Measurements from ENCODE around the gene THUMPD2.
"Not testable (repeated sequence)": the region's sequence is repeated elsewhere in the genome, so short reads cannot be mapped to it uniquely, and the experiment has no call there.

THUMPD2 gene

GRCh38 chr2:39778775-39779340 is at the start of gene THUMPD2:
THUMPD2 (minus strand) TSS chr2:39779258; CDS start chr2:39779239, 19 bp downstream.
- Histone ChIP-seq H3K27ac (ENCODE audit: low read depth in 2 of 2, low read length in 2 of 2) (peak within 1 kb of the TSS; percentile 63 to 74), H3K9ac (ENCODE audit: low read depth in 1 of 2, low read length in 2 of 2) (peak within 1 kb of the TSS; percentile 73 to 98), H3K4me3 (ENCODE audit: low read length in 2 of 2) (peak within 1 kb of the TSS; percentile 92 to 95), H3K4me1 (ENCODE audit: control insufficient read depth in 2 of 2, insufficient read depth in 2 of 2, low read length in 2 of 2) (peaks cover 2 to 11% of the 10 kb centered on the region in 2 donors), H3K27me3 (ENCODE audit: control insufficient read depth in 2 of 2, insufficient read depth in 2 of 2, low read length in 2 of 2) (no peaks in the 10 kb centered on the region), H3K9me3 (ENCODE audit: control insufficient read depth in 2 of 2, low read length in 2 of 2) (no peaks in the 10 kb centered on the region), H3K36me3 (ENCODE audit: control insufficient read depth in 2 of 2, insufficient read depth in 2 of 2, low read length in 2 of 2) (no peaks in the 10 kb centered on the region)

DNA sequence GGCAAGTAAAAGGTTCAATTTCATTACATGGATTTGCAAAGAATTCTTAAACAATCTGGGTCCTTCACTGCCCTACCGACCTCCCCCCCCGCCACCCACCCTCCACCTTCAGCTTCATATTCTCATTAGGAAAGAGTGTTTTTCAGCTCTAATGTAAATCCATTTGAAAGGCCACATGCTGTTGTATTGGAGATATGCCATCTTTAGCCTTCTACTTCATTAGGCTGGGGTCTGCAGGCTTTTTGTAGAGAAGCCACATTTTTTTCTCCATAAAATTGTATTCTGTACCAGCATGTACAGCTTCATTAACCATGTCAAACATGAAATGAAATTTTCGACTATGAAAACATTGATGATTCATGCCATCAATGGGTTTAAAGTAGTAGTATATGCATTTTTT is 42.8 kb upstream of the THUMPD2 start:
- no peak overlapping the region for H3K9ac ChIP-seq (ENCODE audit: low read depth in 1 of 2, low read length in 2 of 2)
- H3K9me3 ChIP-seq (ENCODE audit: control insufficient read depth in 2 of 2, low read length in 2 of 2): no peaks in the 10 kb centered on the region
- H3K4me1 ChIP-seq (ENCODE audit: control insufficient read depth in 2 of 2, insufficient read depth in 2 of 2, low read length in 2 of 2): no peaks in the 10 kb centered on the region
- no peak overlapping the region for H3K4me3 ChIP-seq (ENCODE audit: low read length in 2 of 2)
- H3K36me3 ChIP-seq (ENCODE audit: control insufficient read depth in 2 of 2, insufficient read depth in 2 of 2, low read length in 2 of 2): no peaks in the 10 kb centered on the region
- no peaks in the 10 kb centered on the region for H3K27me3 ChIP-seq (ENCODE audit: control insufficient read depth in 2 of 2, insufficient read depth in 2 of 2, low read length in 2 of 2)
- no peak overlapping the region for H3K27ac ChIP-seq (ENCODE audit: low read depth in 2 of 2, low read length in 2 of 2)

DNA sequence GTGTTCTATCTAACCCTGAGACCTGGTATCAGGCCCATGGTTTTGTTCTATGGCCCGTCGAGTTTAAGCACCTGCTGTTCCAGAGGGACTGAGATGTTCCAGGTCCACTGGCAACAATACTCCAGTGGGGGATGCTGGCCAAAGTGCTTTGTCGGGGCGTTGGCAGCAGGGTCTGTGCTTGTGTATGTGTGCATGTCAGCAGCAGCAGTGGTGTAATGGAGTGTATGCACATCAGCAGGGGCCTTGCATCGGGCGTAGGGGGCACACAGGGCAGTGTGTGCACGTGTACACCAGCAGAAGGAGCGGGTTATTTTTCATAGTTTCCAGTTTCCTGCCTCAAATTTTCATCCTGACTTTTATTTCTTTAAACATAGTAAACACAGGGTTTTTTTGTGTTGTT is 37.8 kb upstream of the THUMPD2 start:
- Histone ChIP-seq H3K9ac (ENCODE audit: low read depth in 1 of 2, low read length in 2 of 2) (no peak overlapping the region), H3K9me3 (ENCODE audit: control insufficient read depth in 2 of 2, low read length in 2 of 2) (no peaks in the 10 kb centered on the region), H3K4me3 (ENCODE audit: low read length in 2 of 2) (no peak overlapping the region), H3K27ac (ENCODE audit: low read depth in 2 of 2, low read length in 2 of 2) (no peak overlapping the region), H3K36me3 (ENCODE audit: control insufficient read depth in 2 of 2, insufficient read depth in 2 of 2, low read length in 2 of 2) (no peaks in the 10 kb centered on the region), H3K4me1 (ENCODE audit: control insufficient read depth in 2 of 2, insufficient read depth in 2 of 2, low read length in 2 of 2) (no peaks in the 10 kb centered on the region), H3K27me3 (ENCODE audit: control insufficient read depth in 2 of 2, insufficient read depth in 2 of 2, low read length in 2 of 2) (no peaks in the 10 kb centered on the region)

- Histone ChIP-seq H3K4me1 (ENCODE audit: control insufficient read depth in 2 of 2, insufficient read depth in 2 of 2, low read length in 2 of 2) (no peaks in the 10 kb centered on the region), H3K9ac (ENCODE audit: low read depth in 1 of 2, low read length in 2 of 2) (no peak overlapping the region), H3K9me3 (ENCODE audit: control insufficient read depth in 2 of 2, low read length in 2 of 2) (no peaks in the 10 kb centered on the region), H3K27ac (ENCODE audit: low read depth in 2 of 2, low read length in 2 of 2) (no peak overlapping the region), H3K27me3 (ENCODE audit: control insufficient read depth in 2 of 2, insufficient read depth in 2 of 2, low read length in 2 of 2) (no peaks in the 10 kb centered on the region), H3K36me3 (ENCODE audit: control insufficient read depth in 2 of 2, insufficient read depth in 2 of 2, low read length in 2 of 2) (no peaks in the 10 kb centered on the region), H3K4me3 (ENCODE audit: low read length in 2 of 2) (no peak overlapping the region)
Measured at GRCh38 chr2:39816428-39816827, 37.4 kb upstream of the THUMPD2 start.

DNA sequence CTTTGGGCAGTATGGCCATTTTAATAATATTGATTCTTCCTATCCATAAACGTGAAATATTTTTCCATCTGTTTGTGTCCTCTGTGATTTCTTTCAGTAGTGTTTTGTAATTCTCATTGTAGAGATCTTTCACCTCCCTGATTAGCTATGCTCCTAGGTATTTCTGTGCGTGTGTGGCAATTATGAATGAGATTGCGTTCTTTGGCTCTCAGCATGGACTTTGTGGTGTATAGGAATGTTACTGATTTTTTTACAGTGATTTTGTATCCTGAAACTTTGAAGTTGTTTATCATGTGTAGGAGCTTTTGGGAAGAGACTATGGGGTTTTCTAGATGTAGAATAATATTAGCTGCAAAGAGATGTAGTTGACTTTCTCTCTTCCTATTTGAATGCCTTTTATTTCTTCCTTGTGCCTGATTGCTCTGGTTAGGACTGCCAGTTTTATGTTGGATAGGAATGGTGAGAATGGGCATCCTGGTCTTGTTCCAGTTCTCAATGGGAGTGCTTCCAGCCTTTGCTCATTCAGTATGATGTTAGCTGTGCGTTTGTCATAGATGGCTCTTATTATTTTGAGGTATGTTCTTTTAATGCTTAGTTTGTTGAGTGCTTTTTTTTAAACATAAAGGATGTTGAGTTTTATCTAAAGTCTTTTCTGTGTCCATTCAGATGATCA is 27.0 kb upstream of the THUMPD2 start:
- Histone ChIP-seq H3K9me3 (ENCODE audit: control insufficient read depth in 2 of 2, low read length in 2 of 2) (no peaks in the 10 kb centered on the region), H3K27ac (ENCODE audit: low read depth in 2 of 2, low read length in 2 of 2) (no peak overlapping the region), H3K9ac (ENCODE audit: low read depth in 1 of 2, low read length in 2 of 2) (no peak overlapping the region)

DNA sequence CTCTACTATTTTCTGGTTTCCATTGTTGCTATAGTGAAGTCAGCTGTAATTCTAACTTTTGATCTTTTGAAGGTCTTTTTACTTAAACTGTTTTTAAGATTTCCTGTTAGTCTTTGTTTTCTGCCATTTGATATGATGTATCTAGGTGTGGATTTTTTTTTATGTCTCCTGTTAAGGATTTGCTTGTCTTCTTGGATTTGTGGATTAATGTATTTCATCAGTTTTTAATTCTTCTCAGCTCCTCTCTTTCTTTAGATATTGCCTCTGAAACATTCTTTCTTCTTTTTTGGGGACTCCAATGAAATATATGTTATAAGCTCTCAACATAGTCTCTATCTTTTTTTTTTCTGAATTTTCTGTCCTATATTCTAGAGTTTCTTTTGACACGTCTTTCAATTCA is 24.8 kb upstream of the THUMPD2 start:
- H3K27me3 ChIP-seq (ENCODE audit: control insufficient read depth in 2 of 2, insufficient read depth in 2 of 2, low read length in 2 of 2): no peaks in the 10 kb centered on the region
- no peaks in the 10 kb centered on the region for H3K9me3 ChIP-seq (ENCODE audit: control insufficient read depth in 2 of 2, low read length in 2 of 2)
- H3K4me1 ChIP-seq (ENCODE audit: control insufficient read depth in 2 of 2, insufficient read depth in 2 of 2, low read length in 2 of 2): no peaks in the 10 kb centered on the region
- no peak overlapping the region for H3K27ac ChIP-seq (ENCODE audit: low read depth in 2 of 2, low read length in 2 of 2)
- no peaks in the 10 kb centered on the region for H3K36me3 ChIP-seq (ENCODE audit: control insufficient read depth in 2 of 2, insufficient read depth in 2 of 2, low read length in 2 of 2)
- H3K9ac ChIP-seq (ENCODE audit: low read depth in 1 of 2, low read length in 2 of 2): no peak overlapping the region
- H3K4me3 ChIP-seq (ENCODE audit: low read length in 2 of 2): no peak overlapping the region

More for the DNA sequence above, 27.0 kb upstream of the THUMPD2 start:
- Histone ChIP-seq H3K4me3 (ENCODE audit: low read length in 2 of 2) (no peak overlapping the region), H3K4me1 (ENCODE audit: control insufficient read depth in 2 of 2, insufficient read depth in 2 of 2, low read length in 2 of 2) (no peaks in the 10 kb centered on the region), H3K36me3 (ENCODE audit: control insufficient read depth in 2 of 2, insufficient read depth in 2 of 2, low read length in 2 of 2) (no peaks in the 10 kb centered on the region), H3K27me3 (ENCODE audit: control insufficient read depth in 2 of 2, insufficient read depth in 2 of 2, low read length in 2 of 2) (no peaks in the 10 kb centered on the region)

GRCh38 chr2:39800752-39801151 is 21.7 kb upstream of the THUMPD2 start:
- no peak overlapping the region for H3K27ac ChIP-seq (ENCODE audit: low read depth in 2 of 2, low read length in 2 of 2)
- no peak overlapping the region for H3K4me3 ChIP-seq (ENCODE audit: low read length in 2 of 2)
- H3K9ac ChIP-seq (ENCODE audit: low read depth in 1 of 2, low read length in 2 of 2): no peak overlapping the region
- no peaks in the 10 kb centered on the region for H3K27me3 ChIP-seq (ENCODE audit: control insufficient read depth in 2 of 2, insufficient read depth in 2 of 2, low read length in 2 of 2)
- H3K9me3 ChIP-seq (ENCODE audit: control insufficient read depth in 2 of 2, low read length in 2 of 2): no peaks in the 10 kb centered on the region
- H3K36me3 ChIP-seq (ENCODE audit: control insufficient read depth in 2 of 2, insufficient read depth in 2 of 2, low read length in 2 of 2): no peaks in the 10 kb centered on the region
- H3K4me1 ChIP-seq (ENCODE audit: control insufficient read depth in 2 of 2, insufficient read depth in 2 of 2, low read length in 2 of 2): no peaks in the 10 kb centered on the region

- no peak overlapping the region for H3K4me3 ChIP-seq (ENCODE audit: low read length in 2 of 2)
- no peaks in the 10 kb centered on the region for H3K4me1 ChIP-seq (ENCODE audit: control insufficient read depth in 2 of 2, insufficient read depth in 2 of 2, low read length in 2 of 2)
- no peak overlapping the region for H3K27ac ChIP-seq (ENCODE audit: low read depth in 2 of 2, low read length in 2 of 2)
- no peaks in the 10 kb centered on the region for H3K27me3 ChIP-seq (ENCODE audit: control insufficient read depth in 2 of 2, insufficient read depth in 2 of 2, low read length in 2 of 2)
- H3K9me3 ChIP-seq (ENCODE audit: control insufficient read depth in 2 of 2, low read length in 2 of 2): no peaks in the 10 kb centered on the region
- no peak overlapping the region for H3K9ac ChIP-seq (ENCODE audit: low read depth in 1 of 2, low read length in 2 of 2)
- H3K36me3 ChIP-seq (ENCODE audit: control insufficient read depth in 2 of 2, insufficient read depth in 2 of 2, low read length in 2 of 2): no peaks in the 10 kb centered on the region
Measured at GRCh38 chr2:39796134-39796533, 17.1 kb upstream of the THUMPD2 start.

GRCh38 chr2:39790216-39790818 is 11.3 kb upstream of the THUMPD2 start:
- not testable (repeated sequence) for H3K9me3 ChIP-seq (ENCODE audit: control insufficient read depth in 2 of 2, low read length in 2 of 2); H3K27me3 ChIP-seq (ENCODE audit: control insufficient read depth in 2 of 2, insufficient read depth in 2 of 2, low read length in 2 of 2); H3K36me3 ChIP-seq (ENCODE audit: control insufficient read depth in 2 of 2, insufficient read depth in 2 of 2, low read length in 2 of 2); H3K4me3 ChIP-seq (ENCODE audit: low read length in 2 of 2); H3K4me1 ChIP-seq (ENCODE audit: control insufficient read depth in 2 of 2, insufficient read depth in 2 of 2, low read length in 2 of 2); H3K27ac ChIP-seq (ENCODE audit: low read depth in 2 of 2, low read length in 2 of 2); H3K9ac ChIP-seq (ENCODE audit: low read depth in 1 of 2, low read length in 2 of 2)

GRCh38 chr2:39787950-39788349 is 8.9 kb upstream of the THUMPD2 start:
- Histone ChIP-seq H3K9ac (ENCODE audit: low read depth in 1 of 2, low read length in 2 of 2) (no peak overlapping the region), H3K27me3 (ENCODE audit: control insufficient read depth in 2 of 2, insufficient read depth in 2 of 2, low read length in 2 of 2) (no peaks in the 10 kb centered on the region), H3K9me3 (ENCODE audit: control insufficient read depth in 2 of 2, low read length in 2 of 2) (no peaks in the 10 kb centered on the region), H3K4me3 (ENCODE audit: low read length in 2 of 2) (no peak overlapping the region), H3K36me3 (ENCODE audit: control insufficient read depth in 2 of 2, insufficient read depth in 2 of 2, low read length in 2 of 2) (no peaks in the 10 kb centered on the region), H3K4me1 (ENCODE audit: control insufficient read depth in 2 of 2, insufficient read depth in 2 of 2, low read length in 2 of 2) (no peaks in the 10 kb centered on the region), H3K27ac (ENCODE audit: low read depth in 2 of 2, low read length in 2 of 2) (no peak overlapping the region)

All from mucosa of rectum (tissue), 2 donors.